Activated gamma-delta T cell (primary cell): Measurements from ENCODE around the gene OR6C4.
"Not testable (repeated sequence)": the region's sequence is repeated elsewhere in the genome, so short reads cannot be mapped to it uniquely, and the experiment has no call there.

Experiments used
- DNase-seq: peaks from one replicate; lab custom pipeline; 2025; lab: John Stamatoyannopoulos, UW
- total RNA-seq, 2 donors: gene quantifications; one replicate each; lab custom pipeline; 2026; lab: John Stamatoyannopoulos, UW

OR6C4 gene
- 0 to 0.04 reads per million in 2 donors for total RNA-seq

DNA sequence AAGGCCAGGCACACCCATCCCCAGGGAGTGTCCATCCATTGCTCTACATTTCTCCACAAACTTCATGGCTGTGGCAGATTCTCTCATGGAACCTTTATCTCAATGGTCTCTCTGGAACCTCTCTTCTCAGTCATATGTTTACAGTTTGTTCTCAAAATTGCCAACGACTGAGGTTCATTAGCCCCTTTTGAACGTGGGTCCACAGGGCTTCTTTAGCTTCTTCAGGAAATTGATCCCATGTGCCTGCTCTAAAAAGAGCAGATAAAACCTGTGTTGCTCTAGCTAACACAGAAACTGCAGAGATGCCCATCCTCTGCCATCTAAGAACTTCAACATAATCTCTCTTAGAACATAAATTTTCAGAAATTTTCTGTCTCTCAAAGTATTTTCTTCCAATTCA lies at the start of gene OR6C4:
TSS of gene OR6C4 (plus strand) at position 301 of the 400 bp plus-strand sequence. CDS start 1,625 bp downstream, outside the sequence.
- no peak for DNase-seq

DNA sequence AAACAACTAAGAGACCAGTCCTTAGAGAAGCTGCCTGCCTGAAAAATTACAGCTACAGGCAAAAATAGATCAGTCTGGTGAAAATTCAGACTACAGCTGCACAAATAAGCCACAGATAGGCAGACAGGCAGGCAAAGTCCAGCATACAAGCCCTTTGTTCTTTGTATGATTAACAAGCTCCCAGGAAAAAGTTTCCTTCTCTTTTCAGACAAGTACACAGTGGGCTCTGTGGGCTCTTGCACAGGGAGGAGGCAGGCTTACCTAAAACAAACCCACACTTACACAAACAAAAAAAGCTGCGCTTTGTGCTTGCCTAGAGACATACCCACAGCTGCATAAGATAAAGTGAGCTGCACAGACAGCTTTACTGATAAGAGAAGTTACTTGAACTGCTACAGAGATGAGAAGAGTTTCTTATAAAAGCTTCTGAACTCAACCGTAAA lies 49.6 kb upstream of the OR6C4 start:
- no peak for DNase-seq

DNA sequence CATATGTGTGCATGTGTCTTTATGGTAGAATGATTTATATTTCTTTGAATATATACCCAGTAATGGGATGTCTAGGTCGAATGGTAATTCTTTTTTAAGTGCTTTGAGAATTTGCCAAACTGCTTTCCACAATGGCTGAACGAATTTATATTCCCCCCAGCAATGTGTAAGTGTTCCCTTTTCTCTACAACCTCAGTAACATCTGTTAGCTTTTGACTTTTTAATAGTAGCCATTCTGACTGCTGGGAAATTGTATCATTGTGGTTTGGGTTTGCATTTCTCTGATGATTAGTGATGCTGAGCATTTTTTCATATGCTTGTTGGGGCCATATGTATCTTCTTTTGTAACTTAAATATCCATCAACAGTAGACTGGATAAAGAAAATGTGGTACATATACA lies 47.8 kb upstream of the OR6C4 start:
- DNase-seq, result no peak

DNA sequence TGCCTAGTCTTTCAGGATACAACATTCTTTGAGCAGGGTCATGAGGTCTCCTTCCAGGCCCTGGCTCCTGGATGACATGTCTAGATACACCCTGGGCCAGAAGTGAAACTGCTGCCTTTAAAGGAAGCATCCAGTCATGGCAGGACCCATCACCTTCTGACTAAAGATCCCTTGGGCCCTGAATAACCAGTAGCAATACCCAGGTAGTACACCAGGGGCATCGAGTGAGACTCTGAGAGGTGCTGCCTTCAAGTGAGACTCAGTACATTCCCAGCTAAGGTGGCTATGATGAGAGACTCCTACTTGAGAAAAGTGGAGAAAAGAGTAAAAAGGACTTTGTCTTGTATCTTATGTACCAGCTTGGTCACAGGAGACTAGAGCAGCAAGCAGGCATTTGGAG lies 33.7 kb upstream of the OR6C4 start:
- no peak for DNase-seq

DNA sequence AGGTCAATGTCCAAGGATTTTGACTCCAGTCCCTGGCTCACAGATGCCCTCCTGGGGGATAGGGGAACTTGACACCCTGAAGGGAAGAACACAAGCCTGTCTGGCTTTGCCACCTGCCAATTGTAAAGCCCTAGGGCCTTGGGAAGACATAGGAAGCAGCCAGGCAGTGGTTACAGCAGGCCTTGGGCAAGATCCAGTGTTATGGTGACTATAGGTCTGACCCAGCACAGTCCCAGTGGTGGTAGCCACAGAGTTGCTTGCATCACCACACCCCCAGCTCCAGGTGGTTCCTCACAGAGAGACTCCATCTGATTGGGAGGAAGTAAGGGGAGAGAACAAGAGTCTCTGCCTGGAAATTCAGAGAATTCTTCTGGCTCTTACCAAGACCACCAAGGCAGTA lies 33.0 kb upstream of the OR6C4 start:
- DNase-seq, result no peak

DNA sequence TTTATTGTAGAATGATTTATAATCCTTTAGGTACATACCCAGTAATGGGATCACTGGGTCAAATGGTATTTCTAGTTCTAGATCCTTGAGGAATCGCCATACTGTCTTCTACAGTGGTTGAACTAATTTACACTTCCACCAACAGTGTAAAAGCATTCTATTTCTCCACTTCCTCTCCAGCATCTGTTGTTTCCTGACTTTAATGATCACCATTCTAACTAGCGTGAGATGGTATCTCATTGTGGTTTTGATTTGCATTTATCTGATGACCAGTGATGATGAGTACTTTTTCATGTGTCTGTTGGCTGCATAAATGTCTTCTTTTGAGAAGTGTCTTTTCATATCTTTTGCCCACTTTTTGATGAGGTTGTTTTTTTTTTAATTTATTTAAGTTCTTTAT lies 1.2 kb upstream of the OR6C4 start:
- not testable (repeated sequence) for DNase-seq

DNA sequence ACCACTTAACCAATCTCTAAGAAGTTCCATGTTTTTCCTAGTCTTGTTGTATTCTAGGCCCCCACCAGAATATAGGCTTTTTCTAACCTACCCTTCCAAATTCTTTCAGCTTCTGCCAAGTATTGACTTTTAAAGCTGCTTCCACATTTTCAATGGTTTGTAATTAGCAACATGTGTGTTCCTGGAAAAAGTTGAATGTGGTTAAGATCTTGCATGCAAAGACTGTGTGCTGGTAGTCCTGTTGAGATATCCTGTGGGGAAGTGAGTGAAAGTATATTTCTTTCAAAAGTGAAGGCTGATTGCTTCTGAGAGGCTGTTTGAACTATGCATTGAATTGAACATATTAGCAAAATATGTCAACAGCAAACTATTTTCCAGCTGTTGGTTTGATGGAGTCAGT lies 646 bp upstream of the OR6C4 start:
- DNase-seq, result no peak

DNA sequence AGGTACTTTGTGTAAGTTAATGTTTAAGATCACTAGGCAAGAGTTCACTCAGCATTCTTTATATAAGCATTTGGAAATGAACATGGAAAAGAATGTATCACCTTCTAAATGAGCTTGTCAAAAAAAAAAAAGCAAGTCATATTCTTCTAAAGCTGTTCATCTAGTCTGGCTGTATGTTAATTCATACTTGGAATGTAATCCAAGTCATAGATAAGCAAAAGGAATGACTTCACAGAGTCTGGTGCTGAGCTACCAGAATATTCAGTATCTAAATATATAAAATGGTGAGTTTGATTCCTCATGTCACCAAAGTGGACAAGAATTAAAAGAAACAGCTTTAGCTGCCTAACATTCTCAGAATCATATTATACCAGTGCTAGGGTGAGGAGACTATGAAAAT lies 4.9 kb downstream of the OR6C4 start:
- DNase-seq, result no peak

DNA sequence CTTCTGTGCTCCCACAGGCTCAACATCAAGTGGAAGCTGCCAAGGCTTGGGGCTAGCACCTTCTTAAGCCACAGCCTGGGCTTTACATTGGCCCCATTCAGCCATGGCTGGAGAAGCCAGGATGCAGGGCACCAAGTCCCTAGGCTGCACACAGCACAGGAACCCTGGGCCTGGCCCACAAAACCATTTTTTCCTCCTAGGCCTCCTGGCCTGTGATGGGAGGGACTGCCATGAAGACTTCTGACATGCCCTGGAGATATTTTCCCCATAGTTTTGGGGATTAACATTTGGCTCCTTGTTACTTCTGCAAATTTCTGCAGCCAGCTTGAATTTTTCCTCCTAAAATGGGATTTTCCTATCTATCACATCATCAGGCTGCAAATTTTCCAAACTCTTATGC lies 20.7 kb downstream of the OR6C4 start:
- not testable (repeated sequence) for DNase-seq

DNA sequence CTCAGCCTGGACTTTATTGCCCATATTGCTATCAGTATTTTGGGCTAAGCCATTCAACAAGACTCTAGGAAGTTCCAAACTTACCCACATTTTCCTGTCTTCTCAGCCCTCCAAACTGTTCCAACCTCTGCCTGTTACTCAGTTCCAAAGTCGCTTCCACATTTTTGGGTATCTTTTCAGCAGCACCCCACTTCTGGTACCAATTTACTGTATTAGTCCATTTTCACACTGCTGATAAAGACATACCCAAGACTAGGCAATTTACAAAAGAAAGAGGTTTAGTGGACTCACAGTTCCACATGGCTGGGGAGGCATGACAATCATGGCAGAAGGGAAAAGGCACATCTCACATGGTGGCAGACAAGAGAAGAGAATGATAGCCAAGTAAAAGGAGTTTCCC lies 21.3 kb downstream of the OR6C4 start:
- DNase-seq, result not testable (repeated sequence)

DNA sequence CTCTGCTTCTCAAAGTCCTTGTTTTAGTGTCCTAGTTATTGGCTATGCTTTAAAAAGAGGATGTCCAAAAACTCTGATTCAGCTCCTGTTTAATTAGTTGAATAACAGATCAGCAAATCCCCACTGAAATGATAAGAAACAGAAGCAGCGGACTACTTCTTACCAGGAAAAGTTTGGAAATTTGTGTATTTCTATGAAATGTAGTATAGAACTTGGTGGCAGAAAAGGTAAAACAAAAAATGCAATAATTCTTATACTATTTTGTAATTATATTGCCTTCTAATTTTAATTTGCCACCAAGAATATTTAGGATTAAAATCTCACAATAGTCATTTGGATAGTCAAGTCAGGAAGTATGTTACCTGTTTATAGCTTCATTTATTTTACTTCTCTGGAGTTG lies 22.8 kb downstream of the OR6C4 start, which contains the start of gene OR2AP1:
TSS of gene OR2AP1 (plus strand) at position 301 of the 400 bp plus-strand sequence. CDS start 1,947 bp downstream, outside the sequence.
- DNase-seq, result no peak

DNA sequence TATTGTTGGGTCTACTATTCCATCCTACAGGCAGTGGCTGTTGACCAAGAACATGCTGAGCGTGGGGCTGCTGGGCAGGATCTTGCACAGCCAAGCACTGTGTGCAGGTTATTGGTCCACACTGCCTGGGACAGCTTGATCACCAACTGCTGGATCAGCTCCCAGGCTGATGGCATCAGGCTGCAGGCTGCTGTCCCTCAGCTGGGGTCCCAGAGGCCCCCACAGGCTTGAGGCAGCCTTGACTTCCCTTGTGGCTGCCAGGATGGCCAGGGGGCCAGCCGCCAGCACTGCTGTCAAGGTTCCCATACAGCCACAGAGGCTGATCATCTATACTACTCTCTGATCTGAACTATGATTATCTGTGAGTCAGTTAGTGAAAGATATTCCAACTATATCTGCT lies 32.7 kb downstream of the OR6C4 start:
- DNase-seq, result no peak

DNA sequence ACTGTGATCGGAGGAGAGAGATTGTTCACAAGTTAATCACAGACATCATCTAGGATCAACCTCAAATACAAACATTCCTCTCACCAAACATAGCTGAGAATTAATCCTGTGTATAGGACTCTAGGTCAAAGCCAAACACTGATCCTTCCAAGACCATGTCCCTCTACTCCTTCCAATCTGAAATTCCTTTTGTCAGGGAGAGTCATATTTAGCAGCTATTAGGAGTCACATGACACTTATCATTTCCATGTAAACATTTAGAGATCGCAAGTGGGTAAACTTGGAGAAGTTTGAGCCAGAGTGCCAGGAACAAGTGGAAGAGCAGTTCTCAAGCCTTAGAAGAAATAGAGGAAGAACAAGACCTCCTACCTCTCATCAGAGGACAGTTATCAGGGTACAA lies 36.4 kb downstream of the OR6C4 start:
- DNase-seq, result no peak

DNA sequence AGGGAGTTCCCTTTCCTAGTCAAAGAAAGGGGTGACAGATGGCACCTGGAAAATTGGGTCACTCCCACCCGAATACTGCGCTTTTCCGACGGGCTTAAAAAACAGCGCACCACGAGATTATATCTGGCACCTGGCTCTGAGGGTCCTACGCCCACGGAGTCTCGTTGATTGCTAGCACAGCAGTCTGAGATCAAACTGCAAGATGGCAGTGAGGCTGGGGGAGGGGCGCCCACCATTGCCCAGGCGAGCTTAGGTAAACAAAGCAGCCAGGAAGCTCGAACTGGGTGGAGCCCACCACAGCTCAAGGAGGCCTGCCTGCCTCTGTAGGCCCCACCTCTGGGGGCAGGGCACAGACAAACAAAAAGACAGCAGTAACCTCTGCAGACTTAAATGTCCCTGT lies 40.8 kb downstream of the OR6C4 start:
- not testable (repeated sequence) for DNase-seq
